Measurements from ENCODE around the gene PDPK1.
A peak's percentile ranks its signal among the peaks of the same experiment; 100 is the strongest.

PDPK1 gene

DNA sequence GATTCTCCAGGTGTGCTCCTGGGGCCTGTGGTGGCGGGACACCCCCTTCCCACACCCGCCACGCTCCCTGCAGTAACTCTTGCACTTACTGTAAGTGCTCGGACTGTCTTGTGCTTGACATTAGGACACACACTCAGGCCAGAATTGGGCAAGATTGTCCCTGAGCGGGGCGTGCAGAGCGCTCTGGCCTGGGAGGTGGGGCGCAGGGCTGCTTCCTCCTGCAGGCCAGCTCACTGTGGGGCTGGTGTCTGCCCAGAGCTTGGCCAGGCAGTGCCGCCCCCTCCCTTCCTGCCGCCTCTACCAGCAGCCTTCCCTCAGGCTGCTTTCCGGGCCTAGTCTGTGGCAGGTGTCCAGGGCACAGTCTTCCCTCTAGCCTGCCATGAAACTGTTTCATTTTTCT lies 30.2 kb upstream of the PDPK1 start:
- DNase-seq = no peak

- DNase-seq = no peak
Observed at GRCh38 chr16:2508722-2509400, 29.0 kb upstream of the PDPK1 start.

- peak; percentile 49 for DNase-seq
Observed at GRCh38 chr16:2511128-2511800, 26.6 kb upstream of the PDPK1 start.

- no peak for DNase-seq
Observed at GRCh38 chr16:2511996-2512734, 25.7 kb upstream of the PDPK1 start.

DNA sequence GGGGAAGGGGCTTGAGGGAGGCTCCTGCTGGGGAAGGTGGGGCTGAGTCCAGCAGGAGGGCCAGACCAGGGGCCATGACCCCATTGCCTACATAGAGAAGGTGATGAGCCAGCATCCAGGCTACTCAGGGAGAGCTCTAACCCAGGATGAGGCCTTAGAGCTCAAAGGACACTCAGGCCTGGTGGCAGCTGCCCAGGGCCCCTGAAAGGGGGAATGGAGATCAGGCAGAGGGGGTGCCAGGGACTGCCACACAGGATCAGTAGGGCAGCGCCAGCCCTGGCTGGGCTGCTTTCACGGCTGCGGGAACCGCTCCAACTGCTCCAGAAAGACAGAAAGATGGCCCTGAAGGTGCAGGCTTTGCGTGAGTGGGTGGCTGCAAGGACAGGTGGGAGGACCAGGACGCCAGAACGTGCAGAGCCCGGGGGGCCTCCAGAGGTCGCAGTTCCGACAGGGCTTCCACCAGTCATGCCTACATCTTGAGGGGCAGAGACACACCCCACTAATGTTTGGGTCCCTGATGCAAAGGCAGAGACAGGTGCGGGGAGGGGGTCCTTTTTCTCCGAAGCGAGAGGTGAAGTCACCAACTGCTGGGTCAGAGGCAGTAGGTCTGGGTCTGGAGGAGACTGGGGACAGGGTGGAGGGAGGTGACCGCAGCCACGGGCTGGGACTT lies 25.0 kb upstream of the PDPK1 start:
- DNase-seq = no peak

DNA sequence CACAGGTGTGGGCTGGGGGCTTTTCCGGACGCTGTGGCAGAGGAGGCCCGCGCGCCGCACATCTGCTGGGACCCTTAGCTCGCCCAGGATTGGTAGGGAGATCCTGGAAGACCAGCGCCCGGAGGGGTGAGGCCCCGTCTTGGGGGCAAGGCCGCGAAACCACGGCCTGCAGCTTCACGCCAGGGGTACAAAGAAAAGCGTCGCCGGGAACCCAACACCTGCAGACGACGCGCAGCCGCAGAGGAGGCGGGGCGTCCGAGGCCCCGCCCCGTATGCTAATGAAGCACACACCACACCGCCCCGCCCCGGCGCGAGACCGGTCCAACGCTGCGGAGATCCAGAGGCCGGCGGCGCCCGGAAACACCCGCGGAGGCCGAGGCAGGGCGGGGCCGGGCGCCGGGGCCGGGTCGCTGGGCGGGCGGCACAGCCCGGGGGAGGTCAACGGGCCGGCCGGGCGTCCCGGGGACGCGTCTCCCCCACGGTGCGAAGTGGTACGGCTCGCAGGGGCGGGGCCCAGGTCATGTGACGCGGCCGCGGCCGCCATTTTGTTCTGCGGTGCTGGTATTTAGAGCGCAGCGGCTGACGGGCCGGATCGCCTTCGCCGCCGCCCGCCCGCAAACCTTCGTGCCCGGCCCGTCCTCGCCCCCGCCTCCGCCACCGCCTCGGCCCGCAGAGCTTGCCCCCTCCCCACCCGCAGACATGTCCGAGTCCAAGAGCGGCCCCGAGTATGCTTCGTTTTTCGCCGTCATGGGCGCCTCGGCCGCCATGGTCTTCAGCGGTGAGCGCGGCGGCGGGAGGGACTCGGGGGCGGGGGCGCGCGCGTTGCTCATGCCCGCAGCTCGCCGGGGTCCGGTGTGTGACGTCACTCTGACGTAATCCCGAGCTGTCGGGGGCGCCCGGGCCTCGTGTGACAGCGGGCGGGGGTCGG lies 24.2 kb upstream of the PDPK1 start, which contains the start of gene ATP6V0C:
Gene ATP6V0C (plus strand): TSS at position 548 of the 928 bp plus-strand sequence. CDS start 152 bp downstream, at position 700.
- DNase-seq = peak; percentile 83

DNA sequence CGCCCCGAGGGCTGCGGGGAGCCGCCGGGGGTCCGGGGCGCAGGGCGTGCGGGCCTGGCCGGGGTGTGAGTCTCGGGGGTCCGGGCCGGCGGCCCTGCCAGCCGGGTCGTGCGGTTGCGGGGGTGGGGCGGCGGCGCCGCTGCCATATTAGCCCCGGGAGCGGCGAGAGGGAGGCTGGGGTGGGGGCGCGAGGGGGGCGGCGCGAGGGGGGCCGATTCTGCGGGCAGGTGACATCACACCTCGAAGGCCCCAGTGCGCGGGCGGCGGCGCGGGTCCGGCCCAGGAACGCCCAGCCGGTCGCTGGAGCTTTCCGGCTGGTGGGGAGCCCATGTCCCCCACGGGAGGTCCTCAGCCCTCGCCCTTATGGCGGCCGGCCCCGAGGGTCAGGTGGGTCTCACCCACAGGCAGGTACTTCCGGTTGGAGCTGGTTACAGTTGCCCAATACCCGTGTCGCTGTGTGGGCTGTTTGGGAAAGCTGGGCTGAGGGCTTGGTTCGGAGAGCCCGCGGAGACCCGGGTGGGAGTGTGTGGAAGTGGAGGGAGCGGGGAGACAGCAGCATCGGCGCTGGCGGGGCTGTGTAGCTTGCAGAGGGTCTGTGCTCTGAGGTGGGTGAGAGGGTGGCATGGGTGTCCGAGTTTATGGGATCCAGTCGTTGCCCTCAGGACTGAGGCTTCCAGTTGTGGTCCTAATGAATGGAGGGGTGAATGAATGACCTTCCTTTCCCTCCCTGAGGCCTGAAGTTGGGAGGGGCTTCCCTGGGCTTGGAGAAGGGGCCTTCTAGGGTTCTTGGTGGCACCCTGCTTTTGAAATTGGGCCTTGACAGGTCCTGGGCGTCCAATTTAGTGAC lies 23.3 kb upstream of the PDPK1 start:
- DNase-seq = no peak

GRCh38 chr16:2515180-2515851 lies 22.5 kb upstream of the PDPK1 start:
- DNase-seq = no peak

GRCh38 chr16:2516391-2517240 lies 21.2 kb upstream of the PDPK1 start:
- no peak for DNase-seq

DNA sequence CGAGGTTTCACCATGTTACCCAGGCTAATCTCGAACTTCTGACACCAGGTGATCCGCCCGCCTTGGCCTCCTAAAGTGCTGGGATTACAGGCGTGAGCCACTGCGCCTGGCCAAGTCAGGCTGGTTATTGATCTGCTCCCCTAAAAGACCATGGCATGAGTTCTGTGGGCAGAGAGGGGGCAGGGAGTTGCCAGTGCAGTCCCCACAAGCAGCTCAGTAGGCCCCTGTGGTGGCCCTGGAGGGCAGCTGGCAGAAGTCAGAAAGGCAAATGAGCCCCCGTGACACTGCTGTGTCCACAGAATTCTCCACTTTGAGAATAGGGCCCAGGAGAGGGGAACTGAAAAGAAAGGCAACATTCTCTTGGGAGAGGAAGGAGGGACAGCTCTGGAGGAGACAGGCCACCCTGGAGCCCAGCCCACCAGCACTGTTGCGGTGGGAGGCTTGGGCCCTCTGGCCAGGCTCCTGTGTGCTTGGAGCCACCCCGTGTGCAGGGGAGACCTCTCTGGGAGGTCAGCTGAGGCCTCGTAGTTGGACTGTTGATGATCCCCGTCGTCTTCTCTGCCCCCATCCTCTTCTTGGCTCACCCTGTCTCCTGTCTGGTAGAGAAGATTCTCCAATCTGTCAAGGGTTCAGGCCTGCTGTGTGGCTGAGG lies 19.7 kb upstream of the PDPK1 start:
- no peak for DNase-seq

GRCh38 chr16:2518823-2519710 lies 18.8 kb upstream of the PDPK1 start:
- DNase-seq = no peak

DNA sequence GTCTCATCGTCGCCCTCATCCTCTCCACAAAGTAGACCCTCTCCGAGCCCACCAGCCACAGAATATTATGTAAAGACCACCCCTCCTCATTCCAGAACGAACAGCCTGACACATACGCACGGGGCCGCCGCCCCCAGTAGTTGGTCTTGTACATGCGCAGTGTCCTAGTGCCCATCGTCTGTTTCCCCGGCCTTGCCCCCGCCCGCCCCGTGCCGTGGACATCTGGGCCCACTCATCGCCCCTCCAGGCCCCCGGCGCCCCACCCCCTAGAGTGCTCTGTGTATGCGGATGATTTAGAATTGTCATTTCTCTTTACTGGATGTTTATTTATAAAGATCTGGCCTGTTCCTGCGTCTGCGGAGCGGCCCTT lies 18.1 kb upstream of the PDPK1 start:
- no peak for DNase-seq

DNA sequence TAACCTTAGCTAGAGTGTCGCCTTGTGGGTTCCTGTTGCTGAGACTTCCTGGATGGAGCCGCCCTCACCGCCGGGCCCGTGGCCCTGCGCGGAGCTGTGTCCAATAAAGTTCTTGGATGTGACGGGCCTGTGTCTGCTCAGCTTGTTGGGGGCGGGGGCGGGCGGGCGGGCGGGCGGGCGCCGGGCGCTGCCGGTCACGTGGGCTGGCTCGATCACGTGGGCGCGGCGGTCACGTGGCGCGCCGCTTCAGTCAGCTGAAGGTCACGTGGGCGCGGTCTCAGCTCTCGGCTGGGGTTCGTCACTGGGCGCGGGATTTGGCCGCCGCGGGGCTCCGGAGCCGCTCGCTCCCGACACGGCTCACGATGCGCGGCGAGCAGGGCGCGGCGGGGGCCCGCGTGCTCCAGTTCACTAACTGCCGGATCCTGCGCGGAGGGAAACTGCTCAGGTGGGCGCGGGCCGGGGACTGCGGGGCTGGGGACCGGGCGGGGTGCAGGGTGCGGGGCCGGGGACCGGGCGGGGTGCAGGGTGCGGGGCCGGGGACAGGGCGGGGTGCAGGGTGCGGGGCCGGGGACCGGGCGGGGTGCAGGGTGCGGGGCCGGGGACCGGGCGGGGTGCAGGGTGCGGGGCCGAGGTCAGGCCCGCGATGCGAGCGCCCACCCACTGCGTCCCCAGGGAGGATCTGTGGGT lies 17.6 kb upstream of the PDPK1 start, which contains the start of gene AMDHD2:
Gene AMDHD2 (plus strand): TSS at position 275 of the 687 bp plus-strand sequence. CDS start 88 bp downstream, at position 363.
- DNase-seq = peak; percentile 91

DNA sequence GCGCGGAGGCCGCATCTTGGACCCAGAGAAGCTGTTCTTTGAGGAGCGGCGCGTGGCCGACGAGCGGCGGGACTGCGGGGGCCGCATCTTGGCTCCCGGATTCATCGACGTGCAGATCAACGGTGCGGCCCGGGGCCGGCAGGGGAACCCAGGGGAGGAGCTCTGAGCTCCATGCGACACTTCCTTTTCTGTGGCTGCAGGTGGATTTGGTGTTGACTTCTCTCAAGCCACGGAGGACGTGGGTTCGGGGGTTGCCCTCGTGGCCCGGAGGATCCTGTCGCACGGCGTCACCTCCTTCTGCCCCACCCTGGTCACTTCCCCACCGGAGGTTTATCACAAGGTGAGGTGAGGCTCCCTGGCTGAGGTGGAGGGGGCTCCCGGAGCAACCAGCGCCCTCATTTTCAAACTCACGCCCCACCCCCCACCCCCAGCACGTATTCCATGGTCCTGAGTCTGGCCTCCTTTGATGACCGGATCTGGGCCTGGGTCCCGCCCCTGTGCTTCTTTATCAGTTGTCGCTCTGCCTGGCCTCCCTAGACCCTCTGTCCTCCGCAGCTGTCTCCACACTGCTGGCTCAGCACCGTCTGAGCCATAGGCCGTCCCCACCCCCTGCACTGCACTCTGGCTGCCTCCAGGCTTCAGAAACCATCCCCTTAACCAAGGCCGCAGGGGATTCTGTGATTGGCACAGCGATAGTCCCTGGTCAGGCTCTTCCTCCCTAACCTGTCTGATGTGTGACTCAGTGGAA lies 16.9 kb upstream of the PDPK1 start:
- DNase-seq = no peak

DNA sequence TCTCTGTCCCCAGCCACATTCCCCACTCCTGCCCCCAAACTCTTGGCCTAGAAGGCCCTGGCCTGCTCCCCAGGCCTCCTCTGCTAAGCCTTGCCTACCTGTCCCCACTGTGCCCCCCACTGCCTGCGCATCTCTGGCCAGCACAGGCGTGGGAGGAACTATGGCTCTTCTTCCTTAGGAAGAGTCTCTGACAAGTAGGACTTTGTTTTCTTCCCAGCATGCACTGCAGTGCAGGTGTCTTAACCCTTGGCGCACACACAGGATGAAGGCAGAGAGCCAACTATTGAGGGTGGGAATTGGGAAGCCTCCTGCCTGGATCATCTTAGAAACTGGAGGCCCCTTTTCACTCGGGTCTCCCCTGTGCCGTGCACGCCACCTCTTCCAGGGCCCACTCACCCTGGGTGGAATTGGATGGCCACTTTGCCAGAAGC lies 14.0 kb upstream of the PDPK1 start:
- no peak for DNase-seq

- no peak for DNase-seq
Observed at GRCh38 chr16:2524339-2524938, 13.4 kb upstream of the PDPK1 start.
